Neuronal stem cell (in vitro differentiated cells): ENCODE measurements around the gene IFI44L.

Experiments
- DNase-seq: peaks from one replicate; pipeline ENCODE4 v3.0.0-alpha.2; 2013; ENCODE audit warnings: low spot score
- H2AFZ ChIP-seq: one replicate; pipeline ENCODE4 v1.6.1; 2013; ENCODE audit warnings: mild to moderate bottlenecking, low read length, inconsistent platforms
- H2AK5ac ChIP-seq: 2 replicates; pipeline ENCODE4 v1.6.1; 2013; ENCODE audit warnings: low read depth, mild to moderate bottlenecking, inconsistent platforms, low read length, moderate library complexity, mixed read lengths
- H2BK120ac ChIP-seq: 2 replicates; pipeline ENCODE4 v1.6.1; 2013; ENCODE audit warnings: low read depth, mild to moderate bottlenecking, inconsistent platforms, low read length, moderate library complexity, mixed read lengths
- H2BK12ac ChIP-seq: one replicate; pipeline ENCODE4 v1.6.1; 2013; ENCODE audit warnings: low read length, inconsistent platforms
- H2BK15ac ChIP-seq: 2 replicates; pipeline ENCODE4 v1.6.1; 2013; ENCODE audit warnings: mild to moderate bottlenecking, low read length, inconsistent platforms, mixed read lengths
- H2BK5ac ChIP-seq: one replicate; pipeline ENCODE4 v1.6.1; 2013; ENCODE audit warnings: inconsistent platforms, mild to moderate bottlenecking, low read length, moderate library complexity
- H3K14ac ChIP-seq: one replicate; pipeline ENCODE4 v1.6.1; 2013; ENCODE audit warnings: low read length, inconsistent platforms
- H3K18ac ChIP-seq: 2 replicates; pipeline ENCODE4 v1.6.1; 2013; ENCODE audit warnings: low read length, inconsistent platforms
- H3K23ac ChIP-seq: 2 replicates; pipeline ENCODE4 v1.6.1; 2013; ENCODE audit warnings: low read depth, mild to moderate bottlenecking, mixed read lengths, low read length, inconsistent platforms; ENCODE audit not compliant: poor library complexity
- H3K27ac ChIP-seq: replicated peaks from 3 replicates; pipeline ENCODE4 v1.5.1; 2013; ENCODE audit warnings: low read length, inconsistent platforms
- H3K27me3 ChIP-seq, 3 experiments: 2 replicates each; pipeline ENCODE4 v1.6.1; 2013; ENCODE audit warnings: low read length in 3 of 3, mild to moderate bottlenecking in 2 of 3, inconsistent platforms in 1 of 3, low read depth in 1 of 3, mixed read lengths in 1 of 3, moderate library complexity in 1 of 3; ENCODE audit not compliant: control insufficient read depth in 3 of 3, insufficient read depth in 3 of 3
- H3K36me3 ChIP-seq, 2 donors: replicated peaks in 1 of 2; 2 replicates each; pipeline ENCODE4 v1.6.1; 2013; ENCODE audit warnings: low read length in 2 of 2; ENCODE audit not compliant: control insufficient read depth in 2 of 2, insufficient read depth in 2 of 2
- H3K4ac ChIP-seq: 2 replicates; pipeline ENCODE4 v1.6.1; 2013; ENCODE audit warnings: inconsistent platforms, mild to moderate bottlenecking, low read length, moderate library complexity
- H3K4me1 ChIP-seq, 2 donors: 1 replicate in 1 of 2; 2 replicates in 1 of 2; pipeline ENCODE4 v1.6.1; 2013; ENCODE audit warnings: low read length in 2 of 2, low read depth in 1 of 2; ENCODE audit not compliant: control insufficient read depth in 2 of 2, insufficient read depth in 1 of 2
- H3K4me2 ChIP-seq: one replicate; pipeline ENCODE4 v1.6.1; 2013; ENCODE audit warnings: mild to moderate bottlenecking, low read length, inconsistent platforms; ENCODE audit not compliant: insufficient read depth, poor library complexity, severe bottlenecking
- H3K4me3 ChIP-seq, 2 donors: 2 replicates each; pipeline ENCODE4 v1.5.1; 2013; ENCODE audit warnings: low read length in 2 of 2, mild to moderate bottlenecking in 2 of 2, inconsistent platforms in 1 of 2, moderate library complexity in 1 of 2
- H3K79me1 ChIP-seq: one replicate; pipeline ENCODE4 v1.6.1; 2013; ENCODE audit warnings: low read depth, mild to moderate bottlenecking, inconsistent platforms, low read length, moderate library complexity
- H3K9ac ChIP-seq: one replicate; pipeline ENCODE4 v1.6.1; 2013; ENCODE audit warnings: mild to moderate bottlenecking, low read depth, low read length, inconsistent platforms; ENCODE audit not compliant: poor library complexity
- H3K9me3 ChIP-seq, 2 donors: replicated peaks in 1 of 2; 2 replicates each; pipeline versions ENCODE3 to v1.6.1; 2013; ENCODE audit warnings: low read length in 2 of 2, mild to moderate bottlenecking in 2 of 2, inconsistent platforms in 1 of 2, low read depth in 1 of 2, mixed read lengths in 1 of 2, moderate library complexity in 1 of 2; ENCODE audit not compliant: control insufficient read depth in 2 of 2, insufficient read depth in 1 of 2
- H4K8ac ChIP-seq: one replicate; pipeline ENCODE4 v1.6.1; 2013; ENCODE audit warnings: low read depth, mild to moderate bottlenecking, inconsistent platforms, low read length, moderate library complexity
- H4K91ac ChIP-seq: one replicate; pipeline ENCODE4 v1.6.1; 2013; ENCODE audit warnings: low read length, low read depth, mild to moderate bottlenecking, inconsistent platforms; ENCODE audit not compliant: poor library complexity
- WGBS, 2 donors: extraction: QIAGEN DNeasy Blood & Tissue Kit; methylation state at CpG; one replicate each; pipeline ENCODE4 v1.1.7; 2013; ENCODE audit warnings: missing lambda C conversion rate in 2 of 2, mixed read lengths in 1 of 2; ENCODE audit not compliant: insufficient read length in 2 of 2, insufficient replicate concordance in 1 of 2; ENCODE audit errors: extremely low coverage in 2 of 2; 5-methylcytosine and 5-hydroxymethylcytosine counted together

IFI44L gene

GRCh38 chr1:78587211-78587610, 33.0 kb upstream of the IFI44L start:
- Histone ChIP-seq H3K4ac (no peak overlapping the region), H2BK12ac (no peak overlapping the region), H3K27me3 (no peaks in the 10 kb centered on the region), H2BK120ac (no peak overlapping the region), H2BK15ac (no peak overlapping the region), H3K4me3 (no peak overlapping the region), H3K27ac (no peak overlapping the region), H4K91ac (no peak overlapping the region), H3K4me2 (no peak overlapping the region), H3K18ac (no peak overlapping the region), H3K79me1 (no peaks in the 10 kb centered on the region), H3K36me3 (no peaks in the 10 kb centered on the region), H3K4me1 (no peaks in the 10 kb centered on the region), H3K9ac (no peak overlapping the region), H3K9me3 (no peaks in the 10 kb centered on the region), H2AK5ac (no peak overlapping the region), H3K23ac (no peak overlapping the region), H2BK5ac (no peak overlapping the region), H2AFZ (no peak overlapping the region), H4K8ac (no peak overlapping the region), H3K14ac (no peak overlapping the region)
- DNase-seq: no peak
- WGBS, 2 donors: no CpG with 5 or more reads among the region's 1 CpG

DNA sequence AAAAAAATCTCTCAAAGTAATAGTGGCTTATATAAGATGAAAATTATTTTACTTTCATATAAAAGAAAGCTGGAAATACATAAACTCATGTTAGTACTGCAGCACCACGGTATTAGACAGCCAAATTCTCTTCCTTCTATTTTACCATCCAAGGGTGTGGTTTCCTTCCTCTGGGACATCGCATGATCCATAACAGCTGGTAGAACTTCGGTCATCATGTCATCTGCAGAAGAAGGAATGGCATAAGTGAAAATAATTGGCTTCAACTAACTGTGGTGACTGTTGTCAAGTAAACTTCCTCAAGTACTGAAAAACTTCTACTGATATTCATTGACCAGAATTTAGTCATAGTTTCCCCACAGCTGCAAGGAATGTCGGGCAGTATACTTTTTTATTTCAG, 28.3 kb upstream of the IFI44L start:
- no peak overlapping the region for H4K8ac ChIP-seq
- H3K4me1 ChIP-seq: no peaks in the 10 kb centered on the region
- H2BK15ac ChIP-seq: no peak overlapping the region
- no CpG with 5 or more reads among the region's 4 CpGs for WGBS, 2 donors
- no peak for DNase-seq
- no peak overlapping the region for H3K27ac ChIP-seq
- no peak overlapping the region for H2BK5ac ChIP-seq
- H3K18ac ChIP-seq: no peak overlapping the region
- H3K27me3 ChIP-seq: no peaks in the 10 kb centered on the region
- H2BK120ac ChIP-seq: no peak overlapping the region
- H3K4ac ChIP-seq: no peak overlapping the region
- H2AFZ ChIP-seq: no peak overlapping the region
- no peak overlapping the region for H3K4me3 ChIP-seq
- H3K79me1 ChIP-seq: no peaks in the 10 kb centered on the region
- H4K91ac ChIP-seq: no peak overlapping the region
- H3K14ac ChIP-seq: no peak overlapping the region
- H3K4me2 ChIP-seq: no peak overlapping the region
- no peak overlapping the region for H2BK12ac ChIP-seq
- H3K23ac ChIP-seq: no peak overlapping the region
- peaks cover 0 to 2% of the 10 kb centered on the region in 2 donors for H3K9me3 ChIP-seq
- no peak overlapping the region for H3K9ac ChIP-seq
- H2AK5ac ChIP-seq: no peak overlapping the region
- H3K36me3 ChIP-seq: no peaks in the 10 kb centered on the region

GRCh38 chr1:78599294-78599693, 21.0 kb upstream of the IFI44L start:
- no peak overlapping the region for H3K4ac ChIP-seq
- no peaks in the 10 kb centered on the region for H3K79me1 ChIP-seq
- H2BK5ac ChIP-seq: no peak overlapping the region
- H2BK15ac ChIP-seq: no peak overlapping the region
- no peak for DNase-seq
- no peak overlapping the region for H4K91ac ChIP-seq
- H2AK5ac ChIP-seq: no peak overlapping the region
- H2AFZ ChIP-seq: no peak overlapping the region
- H2BK120ac ChIP-seq: no peak overlapping the region
- no peaks in the 10 kb centered on the region for H3K27me3 ChIP-seq
- 100% methylated on average over 1 of the region's 4 CpGs; no CpG with 5 or more reads in 1 of the 2 donors for WGBS, 2 donors
- H2BK12ac ChIP-seq: no peak overlapping the region
- no peaks in the 10 kb centered on the region for H3K36me3 ChIP-seq
- H3K18ac ChIP-seq: no peak overlapping the region
- peaks cover 0 to 2% of the 10 kb centered on the region in 2 donors for H3K9me3 ChIP-seq
- no peak overlapping the region for H3K9ac ChIP-seq
- H4K8ac ChIP-seq: no peak overlapping the region
- no peak overlapping the region for H3K4me2 ChIP-seq
- no peak overlapping the region for H3K4me3 ChIP-seq
- H3K14ac ChIP-seq: no peak overlapping the region
- H3K4me1 ChIP-seq: no peaks in the 10 kb centered on the region
- H3K27ac ChIP-seq: no peak overlapping the region
- H3K23ac ChIP-seq: no peak overlapping the region

- no peak overlapping the region for H3K14ac ChIP-seq
- H4K91ac ChIP-seq: no peak overlapping the region
- H3K4me3 ChIP-seq: no peak overlapping the region
- no peaks in the 10 kb centered on the region for H3K36me3 ChIP-seq
- WGBS, 2 donors: no CpG with 5 or more reads among the region's 1 CpG
- no peak overlapping the region for H2BK12ac ChIP-seq
- H2BK5ac ChIP-seq: no peak overlapping the region
- no peak overlapping the region for H3K4me2 ChIP-seq
- DNase-seq: no peak
- H3K9me3 ChIP-seq: no peaks in the 10 kb centered on the region
- H3K4ac ChIP-seq: no peak overlapping the region
- H4K8ac ChIP-seq: no peak overlapping the region
- H3K9ac ChIP-seq: no peak overlapping the region
- H2BK120ac ChIP-seq: no peak overlapping the region
- no peak overlapping the region for H2AK5ac ChIP-seq
- no peaks in the 10 kb centered on the region for H3K4me1 ChIP-seq
- H3K27ac ChIP-seq: no peak overlapping the region
- no peaks in the 10 kb centered on the region for H3K79me1 ChIP-seq
- no peak overlapping the region for H2BK15ac ChIP-seq
- no peak overlapping the region for H2AFZ ChIP-seq
- no peak overlapping the region for H3K23ac ChIP-seq
- H3K18ac ChIP-seq: no peak overlapping the region
- no peaks in the 10 kb centered on the region for H3K27me3 ChIP-seq
These were observed 19.2 kb upstream of the IFI44L start for GRCh38 chr1:78601068-78601467.
